Smooth muscle cell (in vitro differentiated cells): ENCODE measurements around the gene ETFA. TPM values are rescaled to one million over a fixed set of nuclear protein-coding genes. Genes with fewer than 3 reads are reported as not detected.

ENCODE experiments used
- DNase-seq: peaks from one replicate; lab custom pipeline; 2025; ENCODE audit not compliant: unreplicated experiment; lab: John Stamatoyannopoulos, UW
- H2AFZ ChIP-seq: fragments of 200-600 bp; sonication (generic); 2 replicates; pipeline ENCODE4 v1.6.0; 2016; ENCODE audit warnings: antibody characterized with exemption, low read depth, mild to moderate bottlenecking
- H3F3A ChIP-seq: fragments of 200-600 bp; sonication (generic); 2 replicates; pipeline ENCODE4 v1.6.0; 2017; ENCODE audit warnings: antibody characterized with exemption, low read depth
- H3K27ac ChIP-seq: fragments of 200-600 bp; sonication (generic); 2 replicates; pipeline ENCODE4 v1.5.1; 2016; ENCODE audit warnings: low read depth, mild to moderate bottlenecking
- H3K27me3 ChIP-seq: fragments of 200-600 bp; sonication (generic); 2 replicates; pipeline ENCODE4 v1.6.1; 2016; ENCODE audit warnings: low read depth, mild to moderate bottlenecking
- H3K36me3 ChIP-seq: fragments of 200-600 bp; sonication (generic); 2 replicates; pipeline ENCODE4 v1.5.1; 2016; ENCODE audit warnings: low read depth
- H3K4me1 ChIP-seq: fragments of 200-600 bp; sonication (generic); 2 replicates; pipeline ENCODE4 v1.5.1; 2016; ENCODE audit warnings: low read depth
- H3K4me2 ChIP-seq: fragments of 200-600 bp; sonication (generic); 2 replicates; pipeline ENCODE4 v1.6.0; 2016; ENCODE audit warnings: mild to moderate bottlenecking
- H3K4me3 ChIP-seq: fragments of 200-600 bp; sonication (generic); 2 replicates; pipeline ENCODE4 v1.5.1; 2016; ENCODE audit warnings: mild to moderate bottlenecking
- H3K79me2 ChIP-seq: fragments of 200-600 bp; sonication (generic); 2 replicates; pipeline ENCODE4 v1.6.0; 2016; ENCODE audit warnings: low read depth, mild to moderate bottlenecking
- H3K9ac ChIP-seq: fragments of 200-600 bp; sonication (generic); 2 replicates; pipeline ENCODE4 v1.6.0; 2016; ENCODE audit warnings: low read depth
- H3K9me3 ChIP-seq: fragments of 200-600 bp; sonication (generic); replicated peaks from 2 replicates; pipeline ENCODE4 v1.5.1; 2016; ENCODE audit warnings: low read depth
- H4K20me1 ChIP-seq: fragments of 200-600 bp; sonication (generic); 2 replicates; pipeline ENCODE4 v1.6.0; 2016; ENCODE audit warnings: low read depth
- WGBS: methylation state at CpG from one replicate; pipeline ENCODE4 v1.1.7; 2016; ENCODE audit warnings: low lambda C conversion rate; 5-methylcytosine and 5-hydroxymethylcytosine counted together
- polyA plus RNA-seq: library from polyadenylated mRNA; unstranded; fragments of >200 nt; fragmentation: Nextera tagmentation; extraction: Ambion mirVana; gene quantifications from 2 replicates; pipeline ENCODE4 v1.2.1, GENCODE V29; 2016
- total RNA-seq: library from RNA; depleted of rRNA; stranded (reverse); fragments of >200 nt; gene quantifications from 2 replicates; pipeline ENCODE4 v1.2.3, GENCODE V29; 2014
- TF ChIP-seq, protein P1 (sequence below): fragments of 200-600 bp; sonication (generic); IDR thresholded peaks from 2 replicates; pipeline ENCODE4 v1.5.1; 2017; ENCODE audit warnings: borderline replicate concordance, mild to moderate bottlenecking, antibody characterized with exemption; ENCODE audit not compliant: insufficient read depth, poor library complexity, severe bottlenecking

The ETFA gene
- total and polyA plus RNA-seq, 2 experiments from 2014 or later, result 98.0 to 119 TPM

- Histone ChIP-seq H3K4me2 (no peak overlapping the region), H3K9ac (no peak overlapping the region), H3K79me2 (no peaks in the 10 kb centered on the region), H3K27ac (no peak overlapping the region), H2AFZ (no peak overlapping the region), H3K4me1 (no peaks in the 10 kb centered on the region), H3K9me3 (no peaks in the 10 kb centered on the region), H3K4me3 (no peak overlapping the region), H3F3A (no peaks in the 10 kb centered on the region), H3K36me3 (no peaks in the 10 kb centered on the region), H3K27me3 (peaks cover 3% of the 10 kb centered on the region), H4K20me1 (no peaks in the 10 kb centered on the region)
- DNase-seq, result no peak
- 73% methylated on average over 8 of the region's 8 CpGs for WGBS
- TF ChIP-seq, protein P1, sequence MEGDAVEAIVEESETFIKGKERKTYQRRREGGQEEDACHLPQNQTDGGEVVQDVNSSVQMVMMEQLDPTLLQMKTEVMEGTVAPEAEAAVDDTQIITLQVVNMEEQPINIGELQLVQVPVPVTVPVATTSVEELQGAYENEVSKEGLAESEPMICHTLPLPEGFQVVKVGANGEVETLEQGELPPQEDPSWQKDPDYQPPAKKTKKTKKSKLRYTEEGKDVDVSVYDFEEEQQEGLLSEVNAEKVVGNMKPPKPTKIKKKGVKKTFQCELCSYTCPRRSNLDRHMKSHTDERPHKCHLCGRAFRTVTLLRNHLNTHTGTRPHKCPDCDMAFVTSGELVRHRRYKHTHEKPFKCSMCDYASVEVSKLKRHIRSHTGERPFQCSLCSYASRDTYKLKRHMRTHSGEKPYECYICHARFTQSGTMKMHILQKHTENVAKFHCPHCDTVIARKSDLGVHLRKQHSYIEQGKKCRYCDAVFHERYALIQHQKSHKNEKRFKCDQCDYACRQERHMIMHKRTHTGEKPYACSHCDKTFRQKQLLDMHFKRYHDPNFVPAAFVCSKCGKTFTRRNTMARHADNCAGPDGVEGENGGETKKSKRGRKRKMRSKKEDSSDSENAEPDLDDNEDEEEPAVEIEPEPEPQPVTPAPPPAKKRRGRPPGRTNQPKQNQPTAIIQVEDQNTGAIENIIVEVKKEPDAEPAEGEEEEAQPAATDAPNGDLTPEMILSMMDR, result no peak
These were observed 16.2 kb upstream of the ETFA start for GRCh38 chr15:76327191-76328105.

DNA sequence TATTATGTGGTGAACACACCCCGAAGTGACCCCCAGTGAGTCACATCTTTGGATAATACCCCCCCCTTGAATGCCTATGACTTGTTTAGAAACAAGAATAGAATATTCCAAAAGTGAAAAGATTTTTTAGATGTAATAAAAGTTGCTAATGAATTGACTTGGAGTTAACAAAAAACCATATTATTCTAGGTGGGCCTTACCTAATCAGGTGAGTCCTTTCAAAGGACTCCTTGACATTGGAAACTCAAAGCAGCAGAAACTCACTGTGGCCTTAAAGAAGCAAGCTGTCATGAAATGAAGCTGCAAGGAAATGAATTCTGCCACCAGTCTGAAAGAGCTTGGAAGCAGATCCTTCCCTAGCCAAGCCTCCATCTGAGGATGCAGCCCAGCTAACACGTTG lies 14.4 kb upstream of the ETFA start:
- no peak overlapping the region for H3K9ac ChIP-seq
- H3K27ac ChIP-seq, result no peak overlapping the region
- H3K36me3 ChIP-seq, result no peaks in the 10 kb centered on the region
- H3K4me1 ChIP-seq, result no peaks in the 10 kb centered on the region
- no peaks in the 10 kb centered on the region for H3K27me3 ChIP-seq
- TF ChIP-seq, protein P1, result no peak
- no peak overlapping the region for H3K4me2 ChIP-seq
- no peaks in the 10 kb centered on the region for H3K79me2 ChIP-seq
- 81% methylated on average over 2 of the region's 2 CpGs for WGBS
- no peaks in the 10 kb centered on the region for H3K9me3 ChIP-seq
- no peaks in the 10 kb centered on the region for H3F3A ChIP-seq
- H3K4me3 ChIP-seq, result no peak overlapping the region
- H2AFZ ChIP-seq, result no peak overlapping the region
- no peaks in the 10 kb centered on the region for H4K20me1 ChIP-seq
- DNase-seq, result no peak

- Histone ChIP-seq H3K27me3 (no peaks in the 10 kb centered on the region), H3F3A (no peaks in the 10 kb centered on the region), H3K27ac (no peak overlapping the region), H2AFZ (no peak overlapping the region), H3K36me3 (no peaks in the 10 kb centered on the region), H3K79me2 (no peaks in the 10 kb centered on the region), H3K9me3 (no peaks in the 10 kb centered on the region), H3K4me2 (peak overlapping the region; percentile 24), H3K9ac (no peak overlapping the region), H4K20me1 (no peaks in the 10 kb centered on the region), H3K4me1 (no peaks in the 10 kb centered on the region), H3K4me3 (no peak overlapping the region)
- TF ChIP-seq, protein P1, result no peak
- DNase-seq, result no peak
- 15% methylated on average over 3 of the region's 3 CpGs for WGBS
These were observed 12.8 kb upstream of the ETFA start for GRCh38 chr15:76324066-76324465.
